ENCODE data around the gene MAML3.

DNA sequence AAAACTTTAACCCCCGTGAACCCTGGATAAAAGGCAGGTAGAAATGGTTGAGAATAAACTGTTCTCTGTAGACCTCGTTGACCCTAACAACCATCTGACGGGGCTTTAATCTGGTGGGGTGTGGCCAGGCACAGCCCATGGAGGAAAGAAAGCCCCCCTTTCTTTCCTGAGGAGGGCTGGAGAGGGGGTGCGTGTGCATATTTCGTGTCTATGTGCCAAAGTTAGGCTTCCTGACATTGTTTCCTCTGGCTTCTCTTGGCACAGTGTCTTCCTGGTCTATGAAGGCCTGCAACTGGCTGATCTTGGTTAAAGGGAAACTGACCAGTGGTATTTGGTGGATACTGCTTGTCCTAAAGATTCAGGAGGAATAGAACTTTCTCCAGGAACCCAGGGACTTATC lies 391.3 kb downstream of the MAML3 start:
- TF ChIP-seq TEAD4 (IDR thresholded peaks at IDR 0.05), result no peak
- TF ChIP-seq, protein P1, sequence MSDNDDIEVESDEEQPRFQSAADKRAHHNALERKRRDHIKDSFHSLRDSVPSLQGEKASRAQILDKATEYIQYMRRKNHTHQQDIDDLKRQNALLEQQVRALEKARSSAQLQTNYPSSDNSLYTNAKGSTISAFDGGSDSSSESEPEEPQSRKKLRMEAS (IDR thresholded peaks at IDR 0.05), result no peak
- no peak for TF ChIP-seq ZBTB7A (IDR thresholded peaks at IDR 0.05; ENCODE audit: low read depth)
- TF ChIP-seq, protein P2, sequence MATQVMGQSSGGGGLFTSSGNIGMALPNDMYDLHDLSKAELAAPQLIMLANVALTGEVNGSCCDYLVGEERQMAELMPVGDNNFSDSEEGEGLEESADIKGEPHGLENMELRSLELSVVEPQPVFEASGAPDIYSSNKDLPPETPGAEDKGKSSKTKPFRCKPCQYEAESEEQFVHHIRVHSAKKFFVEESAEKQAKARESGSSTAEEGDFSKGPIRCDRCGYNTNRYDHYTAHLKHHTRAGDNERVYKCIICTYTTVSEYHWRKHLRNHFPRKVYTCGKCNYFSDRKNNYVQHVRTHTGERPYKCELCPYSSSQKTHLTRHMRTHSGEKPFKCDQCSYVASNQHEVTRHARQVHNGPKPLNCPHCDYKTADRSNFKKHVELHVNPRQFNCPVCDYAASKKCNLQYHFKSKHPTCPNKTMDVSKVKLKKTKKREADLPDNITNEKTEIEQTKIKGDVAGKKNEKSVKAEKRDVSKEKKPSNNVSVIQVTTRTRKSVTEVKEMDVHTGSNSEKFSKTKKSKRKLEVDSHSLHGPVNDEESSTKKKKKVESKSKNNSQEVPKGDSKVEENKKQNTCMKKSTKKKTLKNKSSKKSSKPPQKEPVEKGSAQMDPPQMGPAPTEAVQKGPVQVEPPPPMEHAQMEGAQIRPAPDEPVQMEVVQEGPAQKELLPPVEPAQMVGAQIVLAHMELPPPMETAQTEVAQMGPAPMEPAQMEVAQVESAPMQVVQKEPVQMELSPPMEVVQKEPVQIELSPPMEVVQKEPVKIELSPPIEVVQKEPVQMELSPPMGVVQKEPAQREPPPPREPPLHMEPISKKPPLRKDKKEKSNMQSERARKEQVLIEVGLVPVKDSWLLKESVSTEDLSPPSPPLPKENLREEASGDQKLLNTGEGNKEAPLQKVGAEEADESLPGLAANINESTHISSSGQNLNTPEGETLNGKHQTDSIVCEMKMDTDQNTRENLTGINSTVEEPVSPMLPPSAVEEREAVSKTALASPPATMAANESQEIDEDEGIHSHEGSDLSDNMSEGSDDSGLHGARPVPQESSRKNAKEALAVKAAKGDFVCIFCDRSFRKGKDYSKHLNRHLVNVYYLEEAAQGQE (IDR thresholded peaks at IDR 0.05; ENCODE audit: low read depth), result no peak

Measured in Ishikawa (cell line).